NCI-H187 (cell line): ENCODE results near the gene BFSP1.

Source experiments
- DNase-seq, 2 experiments: peaks; one replicate each; lab custom pipeline; 2025; lab: John Stamatoyannopoulos, UW

Gene BFSP1

GRCh38 chr20:17530716-17531664, at the start of gene BFSP1:
BFSP1 (minus strand) TSS chr20:17531379; CDS start chr20:17531329, 50 bp downstream.
- no peak for DNase-seq

GRCh38 chr20:17580895-17581294, 49.7 kb upstream of the BFSP1 start:
- DNase-seq, result no peak

- DNase-seq, result no peak
These were observed 48.3 kb upstream of the BFSP1 start for GRCh38 chr20:17579369-17580039.

GRCh38 chr20:17576215-17576614, 45.0 kb upstream of the BFSP1 start:
- DNase-seq, result no peak

- DNase-seq, result no peak
These were observed 42.3 kb upstream of the BFSP1 start for GRCh38 chr20:17573463-17573862.

- no peak for DNase-seq
These were observed 41.0 kb upstream of the BFSP1 start for GRCh38 chr20:17572034-17572638.

GRCh38 chr20:17571153-17571527, 40.0 kb upstream of the BFSP1 start:
- DNase-seq, result no peak

GRCh38 chr20:17570347-17571152, 39.4 kb upstream of the BFSP1 start:
- no peak for DNase-seq

GRCh38 chr20:17569616-17570346, 38.6 kb upstream of the BFSP1 start, which contains the start of gene DSTN:
DSTN (plus strand) TSS chr20:17570075; CDS start chr20:17570209, 134 bp downstream.
- DNase-seq, result peak; percentile 74 to 75

- DNase-seq, result no peak
These were observed 37.9 kb upstream of the BFSP1 start for GRCh38 chr20:17568972-17569521.

GRCh38 chr20:17568045-17568788, 37.0 kb upstream of the BFSP1 start:
- DNase-seq, result no peak

GRCh38 chr20:17566345-17566744, 35.2 kb upstream of the BFSP1 start:
- no peak for DNase-seq

GRCh38 chr20:17565169-17565845, 34.1 kb upstream of the BFSP1 start:
- no peak for DNase-seq

GRCh38 chr20:17562804-17563305, 31.7 kb upstream of the BFSP1 start:
- DNase-seq, result no peak

GRCh38 chr20:17560344-17561074, 29.3 kb upstream of the BFSP1 start:
- DNase-seq, result no peak

GRCh38 chr20:17559338-17559737, 28.2 kb upstream of the BFSP1 start:
- no peak for DNase-seq

GRCh38 chr20:17558941-17559304, 27.7 kb upstream of the BFSP1 start:
- DNase-seq, result no peak

- DNase-seq, result no peak
These were observed 27.2 kb upstream of the BFSP1 start for GRCh38 chr20:17558154-17558940.
